H1 (cell line): ENCODE results near the gene RHOG. TPM values are rescaled to one million over a fixed set of nuclear protein-coding genes. Genes with fewer than 3 reads are reported as not detected.
A peak's percentile ranks its signal among the peaks of the same experiment; 100 is the strongest.

Experiments used
- CTCF ChIA-PET: fragments of 300-600 bp; sonication (Branson Sonifier 250); formaldehyde crosslinking; loops from one replicate; lab custom pipeline; 2021; ENCODE audit not compliant: partially characterized antibody; lab: Charles Lee
- POLR2A ChIA-PET: fragments of 300-600 bp; sonication (Branson Sonifier 250); formaldehyde crosslinking; loops from one replicate; lab custom pipeline; 2021; ENCODE audit warnings: inconsistent platforms; ENCODE audit not compliant: partially characterized antibody; lab: Charles Lee
- DNase-seq, 2 experiments: peaks; one replicate each; pipeline versions ENCODE4 v3.0.0 to v3.0.0-alpha.2; 2010 to 2022; ENCODE audit warnings: low spot score in 2 of 2, low read depth in 1 of 2, mixed read lengths in 1 of 2
- FAIRE-seq: peaks from 2 replicates; lab custom pipeline; 2011; peaks lifted over from hg19 to GRCh38; lab: Jason Lieb, UNC
- H2AFZ ChIP-seq: 2 replicates; pipeline ENCODE4 v1.8.1; 2012; ENCODE audit warnings: low read length, inconsistent platforms
- H2AK5ac ChIP-seq: 2 replicates; pipeline ENCODE4 v1.6.1; 2013; ENCODE audit warnings: low read depth, low read length
- H2BK120ac ChIP-seq: replicated peaks from 2 replicates; pipeline ENCODE3; 2013; ENCODE audit warnings: low read depth, low read length, inconsistent platforms
- H2BK12ac ChIP-seq: 2 replicates; pipeline ENCODE4 v1.6.1; 2013; ENCODE audit warnings: low read depth, low read length
- H2BK15ac ChIP-seq: 2 replicates; pipeline ENCODE4 v1.6.1; 2013; ENCODE audit warnings: low read length
- H2BK20ac ChIP-seq: 2 replicates; pipeline ENCODE4 v1.6.1; 2013; ENCODE audit warnings: low read length
- H2BK5ac ChIP-seq: 2 replicates; pipeline ENCODE4 v1.6.1; 2013; ENCODE audit warnings: low read depth, low read length
- H3K14ac ChIP-seq: 2 replicates; pipeline ENCODE4 v1.6.1; 2013; ENCODE audit warnings: inconsistent platforms; ENCODE audit not compliant: insufficient read length
- H3K18ac ChIP-seq: 2 replicates; pipeline ENCODE4 v1.6.1; 2013; ENCODE audit warnings: low read length; ENCODE audit errors: extremely low read depth
- H3K23ac ChIP-seq: 2 replicates; pipeline ENCODE4 v1.6.1; 2013; ENCODE audit warnings: inconsistent platforms; ENCODE audit not compliant: insufficient read length
- H3K23me2 ChIP-seq: 2 replicates; pipeline ENCODE4 v1.6.1; 2013; ENCODE audit warnings: low read depth, low read length
- H3K27ac ChIP-seq: 2 replicates; pipeline ENCODE4 v1.6.1; 2011; ENCODE audit warnings: low read depth, low read length, inconsistent platforms
- H3K27me3 ChIP-seq, 4 experiments: replicated peaks in 1 of 4; 1 replicate in 1 of 4; 2 replicates in 3 of 4; pipeline versions ENCODE4 v1.6.1 to v1.8.1; 2011 to 2013; ENCODE audit warnings: low read length in 3 of 4, mild to moderate bottlenecking in 3 of 4, inconsistent platforms in 2 of 4, mixed read lengths in 2 of 4, moderate library complexity in 1 of 4; ENCODE audit not compliant: control insufficient read depth in 3 of 4, insufficient read depth in 3 of 4; ENCODE audit errors: extremely low read depth in 1 of 4
- H3K36me3 ChIP-seq, 4 experiments: 2 replicates each; pipeline versions ENCODE4 v1.6.1 to v1.8.1; 2011 to 2013; ENCODE audit warnings: mild to moderate bottlenecking in 4 of 4, low read length in 3 of 4, moderate library complexity in 2 of 4, control low read depth in 1 of 4, inconsistent platforms in 1 of 4; ENCODE audit not compliant: insufficient read depth in 4 of 4, control insufficient read depth in 2 of 4
- H3K4ac ChIP-seq: replicated peaks from 2 replicates; pipeline ENCODE3; 2013; ENCODE audit warnings: low read length, low read depth, mixed read lengths, inconsistent platforms; ENCODE audit not compliant: insufficient read length
- H3K4me1 ChIP-seq, 4 experiments: replicated peaks in 1 of 4; 1 replicate in 1 of 4; 2 replicates in 3 of 4; pipeline versions ENCODE4 v1.6.1 to v1.8.1; 2011 to 2013; ENCODE audit warnings: low read length in 3 of 4, inconsistent platforms in 2 of 4, mixed read lengths in 1 of 4; ENCODE audit not compliant: insufficient read depth in 4 of 4, control insufficient read depth in 3 of 4
- H3K4me2 ChIP-seq, 2 experiments: 2 replicates each; pipeline versions ENCODE4 v1.6.1 to v1.8.1; 2011 to 2013; ENCODE audit warnings: low read depth in 2 of 2, low read length in 2 of 2, control low read depth in 1 of 2, inconsistent platforms in 1 of 2, mild to moderate bottlenecking in 1 of 2; ENCODE audit not compliant: insufficient read depth in 1 of 2
- H3K4me3 ChIP-seq, 4 experiments: fragments of 200-600, 300-600 bp in 1 of 4; sonication (generic), shearing (Covaris generic), sonication (Bioruptor Twin) in 1 of 4; 2 replicates each; pipeline versions ENCODE4 v1.5.1 to v1.8.1; 2011 to 2016; ENCODE audit warnings: low read length in 4 of 4, low read depth in 3 of 4, control low read depth in 2 of 4, inconsistent platforms in 2 of 4, mild to moderate bottlenecking in 2 of 4, mixed read lengths in 1 of 4, moderate library complexity in 1 of 4; ENCODE audit not compliant: insufficient read depth in 2 of 4; ENCODE audit errors: extremely low read depth in 1 of 4
- H3K56ac ChIP-seq: replicated peaks from 2 replicates; pipeline ENCODE3; 2013; ENCODE audit warnings: low read depth, mild to moderate bottlenecking, mixed read lengths, low read length, inconsistent platforms; ENCODE audit not compliant: insufficient read length
- H3K79me1 ChIP-seq: 2 replicates; pipeline ENCODE4 v1.6.1; 2013; ENCODE audit warnings: low read depth, low read length, control low read depth
- H3K79me2 ChIP-seq, 2 experiments: 2 replicates each; pipeline versions ENCODE4 v1.6.1 to v1.8.1; 2012 to 2013; ENCODE audit warnings: low read length in 2 of 2, mild to moderate bottlenecking in 2 of 2, inconsistent platforms in 1 of 2; ENCODE audit not compliant: insufficient read depth in 2 of 2, control insufficient read depth in 1 of 2
- H3K9ac ChIP-seq, 4 experiments: replicated peaks in 1 of 4; 1 replicate in 1 of 4; 2 replicates in 3 of 4; pipeline versions ENCODE4 v1.6.1 to v1.8.1; 2011 to 2013; ENCODE audit warnings: low read depth in 3 of 4, low read length in 3 of 4, control low read depth in 2 of 4, mild to moderate bottlenecking in 2 of 4, moderate library complexity in 2 of 4, inconsistent platforms in 1 of 4; ENCODE audit errors: extremely low read depth in 1 of 4
- H3K9me3 ChIP-seq, 2 experiments: 2 replicates each; pipeline versions ENCODE4 v1.6.1 to v1.8.1; 2012 to 2013; ENCODE audit warnings: mild to moderate bottlenecking in 2 of 2, moderate library complexity in 2 of 2, control low read depth in 1 of 2, inconsistent platforms in 1 of 2, low read depth in 1 of 2, low read length in 1 of 2, mixed read lengths in 1 of 2; ENCODE audit not compliant: insufficient read depth in 2 of 2
- H4K20me1 ChIP-seq, 2 experiments: replicated peaks in 1 of 2; 2 replicates each; pipeline versions ENCODE3 to v1.8.1; 2011 to 2013; ENCODE audit warnings: inconsistent platforms in 2 of 2, low read length in 2 of 2, mild to moderate bottlenecking in 1 of 2; ENCODE audit not compliant: insufficient read depth in 2 of 2, control insufficient read depth in 1 of 2
- H4K5ac ChIP-seq: 2 replicates; pipeline ENCODE4 v1.6.1; 2013; ENCODE audit warnings: low read length, low read depth, mixed read lengths, inconsistent platforms; ENCODE audit not compliant: insufficient read length
- H4K8ac ChIP-seq: 2 replicates; pipeline ENCODE4 v1.8.0; 2013; ENCODE audit warnings: mild to moderate bottlenecking, moderate library complexity, low read length, inconsistent platforms; ENCODE audit not compliant: insufficient read depth; ENCODE audit errors: extremely low read depth
- H4K91ac ChIP-seq: replicated peaks from 2 replicates; pipeline ENCODE3; 2013; ENCODE audit warnings: low read length, mixed read lengths, inconsistent platforms; ENCODE audit not compliant: insufficient read length
- ASH2L ChIP-seq: fragments of 200-600, 300-600 bp; sonication (generic); IDR thresholded peaks from one replicate; pipeline ENCODE4 v1.7.1; 2017; ENCODE audit warnings: low read length
- CHD1 ChIP-seq: IDR thresholded peaks from 2 replicates; pipeline ENCODE4 v1.6.1; 2012; ENCODE audit warnings: low read depth, low read length, improper control_type of control experiment
- CREB1 ChIP-seq: IDR thresholded peaks from 2 replicates; pipeline ENCODE4 v1.6.1; 2012; ENCODE audit warnings: inconsistent platforms
- GTF2F1 ChIP-seq: IDR thresholded peaks from 2 replicates; pipeline ENCODE4 v1.6.1; 2012; ENCODE audit warnings: low read depth, low read length, improper control_type of control experiment, borderline replicate concordance
- HDAC6 ChIP-seq: IDR thresholded peaks from one replicate; pipeline ENCODE4 v1.7.1; 2012; ENCODE audit warnings: low read depth, mild to moderate bottlenecking, inconsistent platforms, low read length, moderate library complexity
- NRF1 ChIP-seq: IDR thresholded peaks from 2 replicates; pipeline ENCODE4 v1.6.1; 2011; ENCODE audit warnings: mild to moderate bottlenecking, low read depth, low read length, improper control_type of control experiment
- PHF8 ChIP-seq: fragments of 200-600 bp; sonication (generic); conservative IDR thresholded peaks from 2 replicates; pipeline ENCODE4 v1.7.1; 2012; ENCODE audit warnings: low read depth, mild to moderate bottlenecking, inconsistent platforms, low read length, moderate library complexity
- POU5F1 ChIP-seq: IDR thresholded peaks from 2 replicates; pipeline ENCODE4 v1.6.1; 2011; ENCODE audit warnings: low read depth, mild to moderate bottlenecking, low read length, moderate library complexity
- RBBP5 ChIP-seq: IDR thresholded peaks from 2 replicates; pipeline ENCODE4 v1.7.1; 2012; ENCODE audit warnings: low read depth, mild to moderate bottlenecking, inconsistent platforms, low read length, moderate library complexity, borderline replicate concordance
- RFX5 ChIP-seq: IDR thresholded peaks from 2 replicates; pipeline ENCODE4 v1.6.1; 2011; ENCODE audit warnings: low read depth, low read length, improper control_type of control experiment, borderline replicate concordance
- SIX5 ChIP-seq: IDR thresholded peaks from 2 replicates; pipeline ENCODE4 v1.6.1; 2011; ENCODE audit warnings: mild to moderate bottlenecking, low read depth, low read length
- SRF ChIP-seq: IDR thresholded peaks from 2 replicates; pipeline ENCODE4 v1.6.1; 2011; ENCODE audit warnings: mild to moderate bottlenecking, low read depth, low read length, moderate library complexity
- SUZ12 ChIP-seq: fragments of 200-600 bp; sonication (generic); IDR thresholded peaks from 2 replicates; pipeline ENCODE4 v1.6.1; 2012; ENCODE audit warnings: mild to moderate bottlenecking, inconsistent platforms, low read length, moderate library complexity, mixed read lengths
- TAF7 ChIP-seq: optimal IDR thresholded peaks from 2 replicates; pipeline ENCODE3; 2011; ENCODE audit warnings: low read depth, mild to moderate bottlenecking, inconsistent platforms, low read length, moderate library complexity, borderline replicate concordance
- TCF12 ChIP-seq: IDR thresholded peaks from 2 replicates; pipeline ENCODE4 v1.6.1; 2011; ENCODE audit warnings: low read depth, mild to moderate bottlenecking, low read length
- WGBS, 2 experiments: shearing (Covaris generic) in 1 of 2; methylation state at CpG; one replicate each; pipeline versions ENCODE4 v1.1.6 to v1.1.7; 2013 to 2015; ENCODE audit warnings: low lambda C conversion rate in 2 of 2, mixed read lengths in 2 of 2, inconsistent platforms in 1 of 2, low coverage in 1 of 2, missing lambda C conversion rate in 1 of 2; ENCODE audit not compliant: insufficient replicate concordance in 2 of 2, insufficient coverage in 1 of 2, insufficient read length in 1 of 2; ENCODE audit errors: extremely low coverage in 1 of 2, missing lambda C conversion rate in 1 of 2; 5-methylcytosine and 5-hydroxymethylcytosine counted together
- polyA plus RNA-seq, 7 experiments: library from polyadenylated mRNA; depleted of rRNA in 3 of 7; stranded (reverse) in 5 of 7; unstranded in 2 of 7; fragments of >200 nt in 5 of 7; fragments of 200-250 nt in 2 of 7; gene quantifications; 1 replicate in 5 of 7; 2 replicates in 1 of 7; 4 replicates in 1 of 7; pipeline versions ENCODE4 v1.2.1 to v1.2.3, GENCODE V29; 2011 to 2013; ENCODE audit warnings: missing spikeins in 2 of 7, mixed read lengths in 2 of 7
- total RNA-seq: library from RNA; stranded (reverse); fragmentation: NEBNext Ultra II Directional; extraction: Animal tissue kit (Norgen Biotek cat#: 25700); gene quantifications from 2 replicates; pipeline ENCODE4 v1.2.1, GENCODE V29; 2021

RHOG gene
- total and polyA plus RNA-seq, 2 of the 8 experiments (the other 6 are each of a cell fraction or from before 2014, with no cell fraction given), result 28.3 to 69.6 TPM

GRCh38 chr11:3843326-3843725, 2.6 kb upstream of the RHOG start:
- H3K36me3 ChIP-seq, result peaks cover 0 to 3% (median 0%) of the 10 kb centered on the region in 4 experiments; a peak in 1 of 8 replicates
- no peak overlapping the region for H3K56ac ChIP-seq
- H4K8ac ChIP-seq, result no peak overlapping the region
- ChIA-PET CTCF (interaction anchor here (1.2 to 20.2 kb wide), 6 partner anchors 8 to 226 kb away, joined by 3 to 422 read pairs (median 6); partner anchors contain the start of gene STIM1), POLR2A (no interaction called here)
- peaks cover 8 to 21% of the 10 kb centered on the region in 2 experiments for H3K79me2 ChIP-seq
- H3K18ac ChIP-seq, result no peak overlapping the region; the same call in 1 of the 2 replicates
- H3K27ac ChIP-seq, result no peak overlapping the region
- H4K20me1 ChIP-seq, result peaks cover 6% of the 10 kb centered on the region in 2 experiments
- H3K27me3 ChIP-seq, result peaks cover 0 to 3% (median 0%) of the 10 kb centered on the region in 4 experiments; a peak in 1 of 7 replicates
- H3K14ac ChIP-seq, result no peak overlapping the region
- FAIRE-seq (no peak), DNase-seq (no peak)
- H3K4me2 ChIP-seq, result no peak overlapping the region
- H2BK12ac ChIP-seq, result peak overlapping the region; percentile 12; the same call in 1 of the 2 replicates
- 86% methylated on average over 3 of the region's 3 CpGs; no CpG with 5 or more reads in 1 of the 2 experiments for WGBS, 2 experiments
- no peak overlapping the region for H2BK5ac ChIP-seq
- H3K4ac ChIP-seq, result no peak overlapping the region
- H4K91ac ChIP-seq, result no peak overlapping the region
- no peak overlapping the region for H3K9ac ChIP-seq
- H2BK15ac ChIP-seq, result no peak overlapping the region
- H3K23ac ChIP-seq, result no peak overlapping the region
- no peak overlapping the region for H2AFZ ChIP-seq
- no peaks in the 10 kb centered on the region for H3K9me3 ChIP-seq
- H3K4me3 ChIP-seq, result no peak overlapping the region
- no peak overlapping the region; the same call in 1 of the 2 replicates for H2AK5ac ChIP-seq
- peaks cover 0 to 9% (median 5%) of the 10 kb centered on the region in 4 experiments; a peak in 3 of 7 replicates for H3K4me1 ChIP-seq
- H4K5ac ChIP-seq, result no peak overlapping the region
- H3K23me2 ChIP-seq, result peaks cover 10% of the 10 kb centered on the region
- no peak overlapping the region for H2BK120ac ChIP-seq
- no peak overlapping the region for H2BK20ac ChIP-seq
- peaks cover 8% of the 10 kb centered on the region for H3K79me1 ChIP-seq
- TF ChIP-seq ASH2L, result no peak
- no peak for TF ChIP-seq SUZ12
- no peak for TF ChIP-seq TCF12
- TF ChIP-seq NRF1, result no peak
- TF ChIP-seq HDAC6, result no peak
- TF ChIP-seq PHF8, result no peak
- TF ChIP-seq GTF2F1, result no peak
- no peak for TF ChIP-seq TAF7
- TF ChIP-seq CHD1, result no peak
- no peak for TF ChIP-seq POU5F1
- no peak for TF ChIP-seq SIX5
- TF ChIP-seq CREB1, result no peak
- TF ChIP-seq RFX5, result no peak
- TF ChIP-seq RBBP5, result no peak
- no peak for TF ChIP-seq SRF
